Nucleus accumbens (tissue), 56 donors: Measurements from ENCODE around the gene GALNT10.

Source experiments
- DNase-seq, 56 donors: peaks; one replicate each; lab custom pipeline; 2025; lab: John Stamatoyannopoulos, UW

GALNT10 gene

GRCh38 chr5:154369682-154370081 lies 179.1 kb downstream of the GALNT10 start:
- DNase-seq, result no peak

- DNase-seq, result no peak
These were observed 179.6 kb downstream of the GALNT10 start for GRCh38 chr5:154370119-154370518.

GRCh38 chr5:154370813-154371212 lies 180.3 kb downstream of the GALNT10 start:
- peak in 9 of 56 donors; percentile 1 to 32 (median 13) for DNase-seq

- DNase-seq, result no peak
These were observed 181.2 kb downstream of the GALNT10 start for GRCh38 chr5:154371687-154372086.

- no peak for DNase-seq
These were observed 182.1 kb downstream of the GALNT10 start for GRCh38 chr5:154372661-154373060.

- DNase-seq, result no peak
These were observed 182.8 kb downstream of the GALNT10 start for GRCh38 chr5:154373326-154373725.

- DNase-seq, result no peak
These were observed 183.2 kb downstream of the GALNT10 start for GRCh38 chr5:154373729-154374179.

GRCh38 chr5:154374264-154374663 lies 183.7 kb downstream of the GALNT10 start:
- no peak for DNase-seq

GRCh38 chr5:154375329-154376008 lies 184.9 kb downstream of the GALNT10 start:
- no peak for DNase-seq

GRCh38 chr5:154376481-154376880 lies 185.9 kb downstream of the GALNT10 start:
- DNase-seq, result no peak

GRCh38 chr5:154377754-154378533 lies 187.4 kb downstream of the GALNT10 start:
- no peak for DNase-seq

- no peak for DNase-seq
These were observed 189.7 kb downstream of the GALNT10 start for GRCh38 chr5:154380263-154380662.

- no peak for DNase-seq
These were observed 194.1 kb downstream of the GALNT10 start for GRCh38 chr5:154384480-154385235.

GRCh38 chr5:154385236-154385512 lies 194.6 kb downstream of the GALNT10 start:
- peak in 4 of 56 donors; percentile 5 to 34 (median 8) for DNase-seq

- DNase-seq, result no peak
These were observed 196.6 kb downstream of the GALNT10 start for GRCh38 chr5:154386952-154387629.

GRCh38 chr5:154388842-154389241 lies 198.3 kb downstream of the GALNT10 start:
- no peak for DNase-seq

- DNase-seq, result no peak
These were observed 199.6 kb downstream of the GALNT10 start for GRCh38 chr5:154390096-154390495.

GRCh38 chr5:154390746-154391359 lies 200.3 kb downstream of the GALNT10 start:
- DNase-seq, result no peak

GRCh38 chr5:154391788-154392187 lies 201.3 kb downstream of the GALNT10 start:
- no peak for DNase-seq

- DNase-seq, result no peak
These were observed 203.3 kb downstream of the GALNT10 start for GRCh38 chr5:154393850-154394249.
